Activated CD4-positive, CD25-positive, alpha-beta regulatory T cell treated with anti-CD3 and anti-CD28 coated beads, Interleukin-2, amount 50 U/mL, for 16 hours (primary cell): ENCODE results near the gene CMPK1.
"Not testable (repeated sequence)": the region's sequence is repeated elsewhere in the genome, so short reads cannot be mapped to it uniquely, and the experiment has no call there.

ENCODE experiments used
- DNase-seq: peaks from one replicate; pipeline ENCODE4 v3.0.0-alpha.2; 2020; ENCODE audit warnings: low read depth, low spot score

The CMPK1 gene

DNA sequence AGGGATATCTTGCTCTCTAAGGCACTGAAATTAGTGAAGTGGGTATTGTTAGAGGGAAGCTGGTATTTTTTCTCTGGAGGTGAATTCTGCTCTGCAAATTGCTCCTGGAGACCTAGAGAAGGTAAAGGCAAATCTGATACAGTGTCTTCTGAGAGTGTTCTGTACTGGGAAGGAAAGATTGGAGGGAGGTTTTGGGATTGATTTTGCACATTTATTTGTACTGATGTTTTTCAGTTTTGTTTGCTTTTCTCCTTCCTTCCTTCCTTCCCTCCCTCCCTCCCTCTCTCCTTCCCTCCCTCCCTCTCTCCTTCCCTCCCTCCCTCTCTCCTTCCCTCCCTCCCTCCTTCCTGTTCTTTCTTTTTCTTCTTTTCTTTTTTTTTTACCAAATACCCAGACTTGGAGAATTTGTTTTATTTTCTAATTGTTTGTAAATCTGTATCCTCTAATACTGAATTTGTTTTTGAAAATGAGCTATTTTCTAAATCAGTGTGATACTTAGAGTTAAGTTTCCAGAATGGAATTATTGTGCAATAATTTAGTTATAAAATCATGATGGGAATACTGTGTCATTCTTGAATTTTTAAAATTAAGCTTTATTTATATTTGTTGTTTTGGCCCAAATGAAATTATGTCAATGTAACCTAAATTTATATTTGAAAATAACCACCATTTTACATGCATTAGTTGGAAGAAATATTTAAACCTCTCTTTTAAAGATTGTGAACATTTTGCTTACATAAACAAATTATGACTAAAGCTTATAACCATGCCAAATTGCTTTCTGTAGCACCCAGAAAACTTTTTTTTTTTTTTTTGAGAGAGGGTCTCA is 4.9 kb downstream of the CMPK1 start:
- DNase-seq: no peak

- DNase-seq: no peak
These were observed 6.6 kb downstream of the CMPK1 start for GRCh38 chr1:47340227-47340626.

GRCh38 chr1:47346979-47347378 is 13.4 kb downstream of the CMPK1 start:
- not testable (repeated sequence) for DNase-seq

- no peak for DNase-seq
These were observed 14.1 kb downstream of the CMPK1 start for GRCh38 chr1:47347735-47348134.

DNA sequence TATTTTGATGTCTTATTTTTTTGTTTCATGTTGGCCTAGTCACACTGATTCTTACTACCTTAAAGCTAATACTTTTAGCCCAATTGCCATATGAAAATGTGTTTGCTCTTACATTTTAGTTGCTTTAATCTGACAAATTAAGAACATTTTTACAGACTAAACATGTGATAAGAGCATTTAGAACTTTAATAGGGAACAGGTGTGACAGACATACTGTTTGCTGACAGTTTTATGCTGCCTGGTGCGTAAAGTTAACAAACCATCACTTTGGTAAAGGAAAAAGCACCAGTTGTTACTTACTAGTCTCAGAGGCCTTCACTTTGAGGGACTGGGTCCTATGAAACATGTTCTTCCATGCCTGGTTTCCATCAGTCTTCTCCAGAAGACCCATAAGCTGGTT is 14.7 kb downstream of the CMPK1 start:
- DNase-seq: no peak

DNA sequence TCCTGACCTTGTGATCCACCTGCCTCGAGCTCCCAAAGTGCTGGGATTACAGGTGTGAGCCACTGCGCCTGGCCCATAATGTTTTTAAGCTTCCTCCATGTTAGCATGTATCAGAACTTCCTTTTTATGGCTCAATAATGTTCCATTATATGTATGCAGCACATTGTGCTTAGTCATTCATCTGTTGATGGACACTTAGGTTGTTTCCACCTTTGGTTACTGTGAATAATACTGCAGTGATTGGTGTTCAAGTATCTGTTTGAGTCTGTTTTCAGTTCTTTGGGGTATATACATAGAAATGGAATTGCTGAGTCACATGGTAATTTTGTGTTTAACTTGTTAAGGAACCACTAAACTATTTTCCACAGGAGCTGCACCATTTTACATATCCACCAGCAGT is 17.7 kb downstream of the CMPK1 start:
- no peak for DNase-seq

DNA sequence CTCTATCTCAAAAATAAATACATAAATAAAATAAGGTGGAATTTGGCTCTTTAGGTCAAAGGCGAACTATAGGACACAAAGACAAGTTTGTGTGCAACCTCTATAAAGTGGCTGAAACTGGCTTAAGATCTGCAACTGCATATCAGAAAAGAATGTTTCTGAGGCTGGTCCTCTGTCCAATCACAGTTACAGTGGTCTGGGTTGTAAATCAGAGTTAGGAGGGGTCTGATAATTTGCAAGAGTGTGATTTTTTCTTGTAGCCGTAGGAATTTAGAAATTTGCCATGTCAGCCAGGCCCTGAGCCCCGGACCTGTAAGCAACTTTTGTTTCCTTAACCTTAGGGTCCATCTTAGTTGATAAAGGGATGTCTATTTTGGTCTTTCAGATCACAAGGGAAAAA is 27.8 kb downstream of the CMPK1 start:
- DNase-seq: no peak

- DNase-seq: no peak
These were observed 29.2 kb downstream of the CMPK1 start for GRCh38 chr1:47362828-47363227.

DNA sequence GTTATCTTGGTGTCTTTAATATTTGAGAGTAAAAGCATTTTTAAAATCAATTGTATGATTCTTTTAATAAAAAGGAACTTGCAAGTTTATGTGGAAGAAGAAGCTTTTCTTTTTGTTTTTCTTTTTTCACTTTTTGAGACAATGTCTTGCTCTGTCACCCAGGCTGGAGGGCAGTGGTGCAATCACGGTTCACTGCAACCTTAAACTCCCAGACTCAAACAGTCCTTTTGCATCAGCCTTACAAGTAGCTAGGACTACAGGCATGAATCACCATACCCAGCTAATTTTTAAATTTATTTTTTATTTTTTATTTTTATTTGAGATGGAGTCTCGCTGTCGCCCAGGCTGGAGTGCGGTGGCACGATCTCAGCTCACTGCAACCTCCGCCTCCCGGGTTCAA is 34.1 kb downstream of the CMPK1 start:
- no peak for DNase-seq

DNA sequence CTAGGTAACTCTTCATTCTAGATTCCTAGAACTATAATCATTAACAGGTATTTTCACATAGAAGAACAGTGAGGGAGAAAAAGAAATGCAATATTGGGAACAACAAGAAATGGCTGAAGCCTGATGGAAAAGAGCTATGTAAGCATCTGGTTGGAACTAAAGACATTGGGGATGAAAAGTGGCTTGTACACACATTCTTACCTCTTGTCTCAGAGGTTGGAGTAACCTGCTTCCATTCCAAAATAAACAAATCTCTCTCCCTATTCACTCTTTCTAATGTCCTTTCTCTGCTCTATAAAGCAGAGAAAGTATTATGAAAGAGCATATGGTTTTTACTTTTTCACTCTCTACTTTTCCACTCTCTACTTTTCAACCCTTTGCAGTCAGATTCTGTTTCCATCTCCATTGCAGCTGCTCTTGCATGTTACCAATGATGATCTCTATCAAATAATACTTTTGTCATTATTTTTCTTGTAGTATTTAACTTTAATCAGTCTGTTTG is 37.5 kb downstream of the CMPK1 start:
- DNase-seq: no peak

DNA sequence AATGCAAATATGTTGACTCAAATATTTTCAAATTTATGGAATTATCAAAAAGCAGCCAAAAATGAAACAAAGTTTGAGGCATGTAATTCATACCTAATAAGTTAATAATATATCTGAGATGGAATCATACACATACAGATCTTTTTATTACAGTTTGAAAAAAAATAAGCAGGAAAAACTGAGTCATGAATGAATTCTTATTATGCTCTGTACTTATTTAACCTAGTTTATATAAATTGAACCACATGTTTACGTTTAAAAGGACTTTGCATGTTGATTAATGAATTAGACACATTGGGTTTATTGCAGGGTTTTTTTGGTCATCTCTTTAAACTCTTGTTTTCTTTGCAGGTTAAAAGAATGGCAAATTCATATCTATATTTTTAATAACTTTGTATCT is 40.9 kb downstream of the CMPK1 start:
- DNase-seq: no peak

GRCh38 chr1:47378147-47378546 is 44.6 kb downstream of the CMPK1 start:
- DNase-seq: no peak

DNA sequence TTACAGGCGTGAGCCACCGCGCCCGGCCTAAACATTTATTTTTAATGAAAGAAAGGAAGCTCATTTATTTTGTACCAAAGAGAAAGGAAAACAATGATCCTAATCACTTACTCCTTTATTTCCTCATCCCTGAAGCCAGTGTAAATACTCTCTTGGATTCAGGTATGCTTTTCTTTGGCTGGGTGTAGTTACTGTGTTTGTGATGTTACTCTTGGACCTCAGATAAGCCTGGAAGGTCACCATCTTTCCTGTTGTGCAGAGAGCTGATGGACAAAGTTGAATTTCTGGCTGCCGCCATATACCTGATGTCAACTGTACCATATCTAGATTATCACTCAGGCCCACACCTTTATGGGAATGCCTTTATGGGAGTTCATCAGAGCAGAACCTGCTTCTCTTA is 47.1 kb downstream of the CMPK1 start:
- no peak for DNase-seq

DNA sequence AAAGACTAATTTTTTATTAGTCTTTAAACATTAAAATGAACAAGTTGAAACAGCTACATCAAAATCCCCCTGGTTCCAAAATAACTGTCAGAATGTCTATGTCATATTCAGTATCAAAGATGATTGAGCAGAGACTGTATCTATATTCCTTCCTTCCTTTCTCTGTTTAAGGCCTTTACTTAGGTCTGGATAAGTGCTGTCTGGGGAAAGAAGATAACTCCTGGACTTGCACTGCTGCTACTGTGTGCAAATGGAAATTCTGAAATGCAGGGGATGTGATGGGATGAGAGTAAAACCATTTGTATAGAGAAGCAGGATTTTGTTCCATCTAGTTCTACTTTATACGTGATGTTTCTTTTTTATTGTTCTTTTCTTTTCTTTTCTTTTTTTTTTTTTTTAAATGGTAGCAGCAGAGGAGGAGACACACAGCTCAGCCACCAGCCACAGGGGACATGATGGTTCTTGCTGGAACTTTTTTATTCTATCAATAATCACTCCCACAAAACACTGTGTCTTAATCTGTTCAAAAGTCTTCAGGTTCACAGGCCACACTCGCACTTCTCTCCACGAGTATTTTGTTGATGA is 48.9 kb downstream of the CMPK1 start:
- no peak for DNase-seq

DNA sequence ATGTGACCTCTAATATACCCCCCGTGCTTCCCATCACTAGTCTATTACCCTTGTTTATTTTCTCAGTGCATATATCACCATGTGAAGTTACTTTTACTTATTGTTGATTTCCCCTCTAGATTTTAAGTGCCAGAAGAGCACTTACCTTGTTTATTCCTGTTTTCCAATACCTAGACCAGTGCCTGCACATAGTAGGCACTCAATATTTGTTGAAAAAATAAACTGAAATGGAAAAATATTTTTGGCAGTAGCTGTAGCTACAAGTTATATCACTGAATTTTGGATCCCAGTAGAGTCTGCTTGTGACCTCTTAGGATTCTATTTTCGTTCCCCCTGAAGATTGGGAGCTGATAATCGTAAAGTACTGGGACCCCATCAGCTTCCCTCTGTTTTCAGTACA is 50.5 kb downstream of the CMPK1 start:
- DNase-seq: no peak

- DNase-seq: no peak
These were observed 51.4 kb downstream of the CMPK1 start for GRCh38 chr1:47385020-47385419.

DNA sequence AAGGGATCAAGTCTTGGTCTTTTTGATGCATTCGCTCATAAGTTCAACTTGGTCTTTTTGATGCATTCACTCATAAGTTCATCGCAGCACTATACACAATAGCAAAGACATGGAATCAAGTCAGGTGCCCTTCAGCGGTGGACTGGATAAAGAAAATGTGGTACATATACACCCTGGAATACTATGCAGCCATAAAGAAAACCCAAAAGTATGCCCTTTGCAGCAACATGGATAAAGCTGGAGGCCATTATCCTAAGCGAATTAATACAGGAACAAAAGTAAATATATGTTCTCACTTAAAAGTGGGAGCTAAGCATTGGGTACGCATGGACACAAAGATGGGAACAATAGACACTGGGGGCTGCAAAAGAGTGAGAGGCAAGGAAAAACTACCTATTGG is 52.7 kb downstream of the CMPK1 start:
- no peak for DNase-seq

DNA sequence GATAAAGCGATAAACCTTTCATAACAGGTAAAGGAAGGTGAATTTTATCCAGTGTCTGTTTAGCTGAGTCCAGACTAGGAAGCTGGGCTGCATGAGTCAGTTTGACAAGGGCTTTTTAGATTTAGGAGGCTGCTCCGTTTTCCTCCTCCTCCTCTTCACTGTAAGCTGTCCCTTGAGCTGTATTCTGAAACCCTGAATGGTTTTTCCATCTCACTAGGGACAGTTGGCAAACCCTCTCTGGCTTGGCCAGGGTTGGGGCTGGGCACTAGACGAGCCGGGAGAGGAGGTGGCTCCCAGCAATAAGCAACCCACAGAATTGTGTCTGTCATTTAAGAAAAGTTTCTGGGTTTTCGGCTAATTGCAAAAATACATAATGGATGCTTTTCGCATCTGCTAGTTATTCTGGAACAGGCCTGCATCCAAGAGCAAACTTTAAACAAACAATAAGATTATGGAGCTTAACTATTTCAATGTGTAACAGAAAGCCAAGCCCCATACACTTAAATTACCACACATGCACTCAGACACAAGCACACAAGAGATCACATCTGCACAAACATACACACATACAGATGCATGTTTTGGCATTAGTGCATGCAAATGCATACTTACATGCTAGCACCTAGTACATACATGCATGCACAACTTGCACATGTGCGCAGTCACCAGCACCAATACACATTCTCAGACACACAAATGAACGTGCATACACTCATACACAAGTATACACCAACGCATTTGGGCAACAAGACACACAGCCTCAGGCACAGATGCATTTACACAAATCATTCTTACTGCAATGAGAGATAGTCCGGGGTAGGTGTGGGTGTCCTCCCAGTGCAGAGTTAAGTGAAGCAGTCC is 54.7 kb downstream of the CMPK1 start:
- DNase-seq: no peak

- DNase-seq: no peak
These were observed 55.3 kb downstream of the CMPK1 start for GRCh38 chr1:47388891-47389238.

- no peak for DNase-seq
These were observed 56.1 kb downstream of the CMPK1 start for GRCh38 chr1:47389731-47390130.

DNA sequence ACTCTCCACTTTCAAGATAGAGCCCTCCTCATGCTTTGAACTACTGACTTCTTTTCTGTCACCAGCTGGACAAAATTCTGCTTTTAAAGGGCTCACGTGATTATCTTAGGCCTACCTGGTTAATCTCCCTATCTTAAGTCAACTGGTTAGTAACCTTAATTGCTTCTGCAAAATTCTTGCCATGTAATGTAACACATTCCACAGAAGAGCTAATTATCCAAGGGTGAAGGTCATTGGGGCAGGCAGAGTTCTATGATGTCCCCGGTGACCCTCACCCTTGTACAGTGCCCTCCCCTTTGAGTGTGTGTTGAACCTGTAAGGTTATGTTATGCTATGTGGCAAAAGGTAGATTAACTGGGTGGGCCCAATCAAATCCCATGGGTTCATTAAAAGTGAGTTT is 57.3 kb downstream of the CMPK1 start:
- no peak for DNase-seq

GRCh38 chr1:47393141-47393540 is 59.6 kb downstream of the CMPK1 start:
- DNase-seq: no peak

DNA sequence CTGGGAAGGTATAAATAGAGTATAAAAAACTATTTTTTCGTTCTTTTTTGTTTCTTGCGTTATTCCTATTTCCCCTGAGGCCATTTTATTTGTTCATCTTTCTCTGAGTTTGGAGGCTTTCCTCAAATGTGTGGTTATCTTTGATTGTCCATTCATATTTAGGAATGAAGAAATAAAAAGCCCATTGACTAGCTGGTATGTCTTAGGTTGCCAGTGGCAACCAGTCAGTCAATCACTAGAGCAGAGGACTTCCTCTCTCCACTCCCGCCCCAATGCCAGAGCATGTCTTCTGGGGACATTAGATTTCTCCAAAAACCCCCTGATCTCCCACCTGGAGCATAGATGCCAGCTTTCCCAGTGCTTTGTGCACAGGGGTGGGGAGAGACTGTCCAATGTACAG is 61.8 kb downstream of the CMPK1 start:
- DNase-seq: no peak
